ENCODE measurements around the gene FAM131C. TPM values are rescaled to one million over a fixed set of nuclear protein-coding genes. Genes with fewer than 3 reads are reported as not detected.
A peak's percentile ranks its signal among the peaks of the same experiment; 100 is the strongest.

Gene FAM131C
- total RNA-seq, 8 experiments from 2014 or later, result 0.20 to 3.6 (median 1.1) TPM; not detected in 1

- no peak overlapping the region for H3K4me3 ChIP-seq
- in situ Hi-C loops (cut with MboI; ENCODE audit: low pct_unique_long_range_greater_than_20kb in 2 of 9, low sequenced_read_pairs in 9 of 9, unreplicated experiment in 9 of 9), result loop anchor here in 6 of 9 experiments (25.0 kb wide), 2 partner anchors 94 to 244 kb away; no protein-coding TSS in a partner anchor
- H3K4me1 ChIP-seq (replicated peaks in 1 of 2), result peaks cover 0 to 16% of the 10 kb centered on the region in 2 donors
- no peak overlapping the region for H3K27ac ChIP-seq
- WGBS, 10 experiments, result 17 to 100% (median 63%) methylated on average over 1 to 9 of the region's 9 CpGs; no CpG with 5 or more reads in 2 of the 10 experiments
- no peak for ATAC-seq (replicated peaks in 6 of 8)
Measured at GRCh38 chr1:16093611-16094010, 20.2 kb upstream of the FAM131C start.

- no peak overlapping the region for H3K4me3 ChIP-seq
- peaks cover 0 to 17% of the 10 kb centered on the region in 2 donors for H3K4me1 ChIP-seq (replicated peaks in 1 of 2)
- no peak for ATAC-seq (replicated peaks in 6 of 8)
- H3K27ac ChIP-seq, result no peak overlapping the region
- WGBS, 10 experiments, result 72 to 100% (median 85%) methylated on average over 1 to 9 of the region's 9 CpGs; no CpG with 5 or more reads in 1 of the 10 experiments
- in situ Hi-C loops (cut with MboI; ENCODE audit: low pct_unique_long_range_greater_than_20kb in 2 of 9, low sequenced_read_pairs in 9 of 9, unreplicated experiment in 9 of 9), result loop anchor here in 6 of 9 experiments (25.0 kb wide), 2 partner anchors 94 to 244 kb away; no protein-coding TSS in a partner anchor
Measured at GRCh38 chr1:16092923-16093511, 19.6 kb upstream of the FAM131C start.

GRCh38 chr1:16092097-16092922 lies 18.9 kb upstream of the FAM131C start:
- in situ Hi-C loops (cut with MboI; ENCODE audit: low pct_unique_long_range_greater_than_20kb in 2 of 9, low sequenced_read_pairs in 9 of 9, unreplicated experiment in 9 of 9), result loop anchor here in 6 of 9 experiments (25.0 kb wide), 2 partner anchors 95 to 245 kb away; no protein-coding TSS in a partner anchor
- ATAC-seq (replicated peaks in 6 of 8), result peak in 3 of 8 experiments; percentile 24 to 51 (median 48)
- Histone ChIP-seq H3K27ac (no peak overlapping the region), H3K4me1 (replicated peaks in 1 of 2) (peaks cover 0 to 17% of the 10 kb centered on the region in 2 donors), H3K4me3 (no peak overlapping the region)
- 43 to 93% (median 79%) methylated on average over 1 to 11 of the region's 18 CpGs; no CpG with 5 or more reads in 4 of the 10 experiments for WGBS, 10 experiments

DNA sequence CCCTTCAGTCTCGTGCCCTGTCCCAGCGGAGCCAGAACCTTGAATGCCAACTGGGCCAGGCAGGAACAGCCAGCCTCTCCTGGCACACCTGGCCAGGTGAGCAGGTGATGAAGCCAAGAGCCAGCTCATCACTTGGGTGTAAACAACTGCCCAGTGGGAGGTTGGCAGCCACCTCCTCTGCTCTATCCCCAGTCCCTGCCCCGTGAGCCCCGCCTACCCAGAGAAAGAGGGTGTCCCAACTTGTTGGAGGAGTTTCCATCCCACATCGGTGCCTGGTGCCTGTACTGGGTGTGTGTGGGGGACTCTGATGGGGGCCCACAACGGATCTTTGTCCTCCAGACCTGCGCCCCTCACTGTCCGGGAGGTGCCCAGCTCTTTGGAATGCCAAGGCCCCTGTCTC lies 17.8 kb upstream of the FAM131C start:
- WGBS, 10 experiments, result 40 to 90% (median 80%) methylated on average over 2 to 5 of the region's 8 CpGs; no CpG with 5 or more reads in 7 of the 10 experiments
- Histone ChIP-seq H3K4me1 (replicated peaks in 1 of 2) (peaks cover 0 to 17% of the 10 kb centered on the region in 2 donors), H3K4me3 (no peak overlapping the region), H3K27ac (no peak overlapping the region)
- in situ Hi-C loops (cut with MboI; ENCODE audit: low pct_unique_long_range_greater_than_20kb in 2 of 9, low sequenced_read_pairs in 9 of 9, unreplicated experiment in 9 of 9), result loop anchor here in 6 of 9 experiments (25.0 kb wide), 2 partner anchors 96 to 246 kb away; no protein-coding TSS in a partner anchor
- no peak for ATAC-seq (replicated peaks in 6 of 8)

DNA sequence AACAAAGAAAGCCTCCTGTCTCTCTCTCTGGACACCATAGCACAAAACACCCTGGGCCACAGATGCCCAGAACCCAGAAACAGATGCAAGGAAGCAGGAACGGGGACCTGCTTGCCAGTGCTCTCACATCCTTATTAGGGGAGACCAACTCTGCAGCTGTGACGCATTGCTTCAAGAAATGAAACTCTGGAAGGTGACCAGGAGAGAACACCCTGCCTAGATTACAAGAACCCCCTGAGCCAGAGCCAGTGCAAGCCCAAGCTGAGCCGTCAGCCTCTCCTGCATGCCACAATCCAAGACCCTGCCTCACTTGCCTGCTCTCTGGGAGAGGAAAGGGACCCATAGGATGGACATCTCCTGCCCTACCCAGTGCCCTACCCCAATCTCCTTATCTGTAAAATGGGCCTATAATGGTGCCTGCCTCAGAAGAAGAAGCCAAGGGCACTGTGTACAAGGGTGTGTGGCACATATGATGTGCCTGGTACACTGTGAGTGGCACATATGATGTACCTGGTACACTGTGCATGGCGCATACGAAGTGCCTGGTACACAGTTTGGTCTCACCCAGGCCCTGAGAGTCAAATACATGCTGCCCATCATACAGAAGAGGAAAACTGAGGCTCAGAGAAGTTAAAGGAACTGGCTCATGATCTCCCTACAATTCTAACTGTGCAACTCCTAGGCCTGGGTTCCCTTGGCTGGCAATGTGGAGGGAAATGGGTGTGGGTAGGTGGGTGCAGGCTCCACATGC lies 16.8 kb upstream of the FAM131C start:
- in situ Hi-C loops (cut with MboI; ENCODE audit: low pct_unique_long_range_greater_than_20kb in 2 of 9, low sequenced_read_pairs in 9 of 9, unreplicated experiment in 9 of 9), result loop anchor here in 6 of 9 experiments (25.0 kb wide), 2 partner anchors 97 to 247 kb away; no protein-coding TSS in a partner anchor
- no peak for ATAC-seq (replicated peaks in 6 of 8)
- WGBS, 10 experiments, result 20 to 100% (median 80%) methylated on average over 1 to 5 of the region's 5 CpGs; no CpG with 5 or more reads in 1 of the 10 experiments
- peaks cover 0 to 17% of the 10 kb centered on the region in 2 donors for H3K4me1 ChIP-seq (replicated peaks in 1 of 2)
- no peak overlapping the region for H3K4me3 ChIP-seq
- no peak overlapping the region for H3K27ac ChIP-seq

DNA sequence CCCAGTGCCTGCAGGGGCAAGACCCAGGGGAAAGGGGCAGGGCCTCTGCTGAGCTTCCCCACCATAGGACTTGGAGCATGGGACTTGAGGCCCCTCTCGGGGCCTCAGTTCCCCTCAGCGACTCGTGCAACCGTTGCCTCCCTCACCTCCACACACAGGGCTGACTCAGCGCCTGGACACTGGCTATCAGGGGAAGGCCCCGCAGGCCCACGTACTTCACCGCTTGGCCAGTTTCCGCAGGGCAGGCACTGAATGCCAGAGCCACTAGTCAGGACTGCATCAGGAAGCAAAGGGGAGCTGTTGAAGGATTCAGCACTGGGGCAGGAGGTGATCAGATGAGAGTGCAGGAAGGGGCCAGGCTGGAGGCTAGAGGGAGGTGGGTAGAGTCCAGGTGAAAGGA lies 15.5 kb upstream of the FAM131C start:
- in situ Hi-C loops (cut with MboI; ENCODE audit: low pct_unique_long_range_greater_than_20kb in 2 of 9, low sequenced_read_pairs in 9 of 9, unreplicated experiment in 9 of 9), result loop anchor here in 7 of 9 experiments (10.0 to 25.0 kb wide), 3 partner anchors 96 to 248 kb away; no protein-coding TSS in a partner anchor
- Histone ChIP-seq H3K27ac (no peak overlapping the region), H3K4me1 (replicated peaks in 1 of 2) (peaks cover 0 to 17% of the 10 kb centered on the region in 2 donors), H3K4me3 (no peak overlapping the region)
- peak in 5 of 8 experiments; percentile 54 to 78 (median 63) for ATAC-seq (replicated peaks in 6 of 8)
- 68 to 100% (median 88%) methylated on average over 2 to 6 of the region's 9 CpGs; no CpG with 5 or more reads in 6 of the 10 experiments for WGBS, 10 experiments

DNA sequence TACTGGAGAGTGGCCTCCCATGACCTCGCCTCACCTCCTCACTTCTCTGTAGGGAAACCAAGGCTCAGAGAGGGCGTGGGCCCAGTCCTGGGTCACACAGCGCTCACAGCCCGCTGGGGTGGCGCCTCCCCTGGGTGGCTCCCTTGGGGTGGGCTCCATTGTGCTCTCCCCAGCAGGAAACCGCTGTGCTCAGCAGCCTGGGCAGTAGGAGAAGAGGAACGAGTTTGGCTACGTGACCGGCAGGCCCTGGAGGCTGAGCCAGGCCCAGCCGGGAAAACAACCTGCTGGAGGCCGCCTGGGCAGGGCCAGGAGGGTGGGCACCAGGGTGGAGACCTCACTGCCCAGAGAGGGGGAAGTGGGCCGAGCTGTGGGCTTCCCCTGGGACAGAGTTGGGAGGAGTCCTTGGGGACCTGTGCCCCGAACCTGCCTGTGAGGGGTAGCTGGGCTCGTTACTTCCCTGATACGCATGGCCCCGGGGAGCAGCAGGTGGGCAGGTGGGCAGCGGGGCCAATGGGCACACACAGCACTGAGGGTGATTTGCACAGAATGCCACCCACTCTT lies 15.0 kb upstream of the FAM131C start:
- WGBS, 10 experiments, result 80 to 100% (median 80%) methylated on average over 1 to 10 of the region's 17 CpGs; no CpG with 5 or more reads in 5 of the 10 experiments
- in situ Hi-C loops (cut with MboI; ENCODE audit: low pct_unique_long_range_greater_than_20kb in 2 of 9, low sequenced_read_pairs in 9 of 9, unreplicated experiment in 9 of 9), result loop anchor here in 7 of 9 experiments (10.0 to 25.0 kb wide), 3 partner anchors 96 to 249 kb away; no protein-coding TSS in a partner anchor
- no peak overlapping the region for H3K4me3 ChIP-seq

DNA sequence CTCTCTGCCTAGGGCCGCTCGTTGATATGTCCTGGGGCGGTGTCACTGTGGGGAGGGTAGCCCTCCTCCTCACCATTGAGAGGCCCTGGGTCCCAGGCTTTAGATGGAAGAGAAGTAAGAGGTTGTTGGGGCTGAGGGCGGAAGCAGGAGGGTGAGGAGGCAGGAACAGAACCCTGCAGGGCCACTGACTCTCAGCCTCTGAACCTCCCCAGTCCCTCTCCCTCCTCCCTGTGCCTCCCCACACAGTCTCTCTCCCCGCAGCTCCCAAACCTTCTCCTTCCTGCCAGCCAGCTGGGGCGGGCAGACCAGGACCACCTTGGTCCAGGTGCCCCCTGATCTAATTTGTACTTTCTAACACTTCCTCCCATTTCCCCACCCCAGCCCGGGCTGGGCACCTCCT lies 14.3 kb upstream of the FAM131C start:
- no peak overlapping the region for H3K27ac ChIP-seq
- peaks cover 0 to 12% of the 10 kb centered on the region in 2 donors for H3K4me1 ChIP-seq (replicated peaks in 1 of 2)
- no peak overlapping the region for H3K4me3 ChIP-seq
- no peak for ATAC-seq (replicated peaks in 6 of 8)
- 40 to 100% (median 65%) methylated on average over 1 to 5 of the region's 7 CpGs; no CpG with 5 or more reads in 4 of the 10 experiments for WGBS, 10 experiments
- in situ Hi-C loops (cut with MboI; ENCODE audit: low pct_unique_long_range_greater_than_20kb in 2 of 9, low sequenced_read_pairs in 9 of 9, unreplicated experiment in 9 of 9), result loop anchor here in 7 of 9 experiments (10.0 to 25.0 kb wide), 3 partner anchors 97 to 250 kb away; no protein-coding TSS in a partner anchor

More for the DNA sequence above, 15.0 kb upstream of the FAM131C start:
- Histone ChIP-seq H3K4me1 (replicated peaks in 1 of 2) (peaks cover 0 to 14% of the 10 kb centered on the region in 2 donors), H3K27ac (no peak overlapping the region)
- ATAC-seq (replicated peaks in 6 of 8), result peak in 3 of 8 experiments; percentile 4 to 8 (median 7)

GRCh38 chr1:16085522-16085921 lies 12.1 kb upstream of the FAM131C start:
- H3K27ac ChIP-seq, result no peak overlapping the region
- ATAC-seq (replicated peaks in 6 of 8), result no peak
- WGBS, 10 experiments, result 33 to 100% (median 68%) methylated on average over 1 to 5 of the region's 6 CpGs; no CpG with 5 or more reads in 3 of the 10 experiments
- H3K4me3 ChIP-seq, result no peak overlapping the region
- H3K4me1 ChIP-seq (replicated peaks in 1 of 2), result peaks cover 0 to 9% of the 10 kb centered on the region in 2 donors
- in situ Hi-C loops (cut with MboI; ENCODE audit: low pct_unique_long_range_greater_than_20kb in 2 of 9, low sequenced_read_pairs in 9 of 9, unreplicated experiment in 9 of 9), result loop anchor here in 7 of 9 experiments (10.0 to 25.0 kb wide), 3 partner anchors 99 to 252 kb away; no protein-coding TSS in a partner anchor

GRCh38 chr1:16083486-16083885 lies 10.0 kb upstream of the FAM131C start:
- WGBS, 10 experiments, result 75 to 100% (median 82%) methylated on average over 1 of the region's 5 CpGs; no CpG with 5 or more reads in 6 of the 10 experiments
- ATAC-seq (replicated peaks in 6 of 8), result no peak
- Histone ChIP-seq H3K4me1 (replicated peaks in 1 of 2) (peaks cover 3 to 4% of the 10 kb centered on the region in 2 donors), H3K27ac (no peak overlapping the region), H3K4me3 (no peak overlapping the region)
- in situ Hi-C loops (cut with MboI; ENCODE audit: low pct_unique_long_range_greater_than_20kb in 2 of 9, low sequenced_read_pairs in 9 of 9, unreplicated experiment in 9 of 9), result loop anchor here in 8 of 9 experiments (5.0 to 25.0 kb wide), 4 partner anchors 101 to 254 kb away; no protein-coding TSS in a partner anchor

GRCh38 chr1:16082283-16083038 lies 9.0 kb upstream of the FAM131C start:
- Histone ChIP-seq H3K4me3 (no peak overlapping the region), H3K4me1 (replicated peaks in 1 of 2) (peaks cover 4 to 6% of the 10 kb centered on the region in 2 donors), H3K27ac (no peak overlapping the region)
- in situ Hi-C loops (cut with MboI; ENCODE audit: low pct_unique_long_range_greater_than_20kb in 2 of 9, low sequenced_read_pairs in 9 of 9, unreplicated experiment in 9 of 9), result loop anchor here in 8 of 9 experiments (5.0 to 25.0 kb wide), 4 partner anchors 102 to 255 kb away; no protein-coding TSS in a partner anchor
- WGBS, 10 experiments, result 80 to 100% (median 85%) methylated on average over 1 to 6 of the region's 9 CpGs; no CpG with 5 or more reads in 5 of the 10 experiments
- peak in 6 of 8 experiments; percentile 7 to 72 (median 40) for ATAC-seq (replicated peaks in 6 of 8)

Data from motor neuron (in vitro differentiated cells).